CD14-positive monocyte (primary cell): ENCODE results near the gene THRB. TPM values are rescaled to one million over a fixed set of nuclear protein-coding genes. Genes with fewer than 3 reads are reported as not detected.

ENCODE experiments used
- DNase-seq, 3 donors: peaks; one replicate each; pipeline ENCODE4 v3.0.0-alpha.2; 2011 to 2022
- H2AFZ ChIP-seq: 2 replicates; pipeline ENCODE4 v1.6.0; 2012; ENCODE audit warnings: mild to moderate bottlenecking, low read depth, low read length, inconsistent platforms; ENCODE audit not compliant: insufficient read depth, poor library complexity, severe bottlenecking
- H3K27ac ChIP-seq, 2 donors: 1 replicate in 1 of 2; 2 replicates in 1 of 2; pipeline ENCODE4 v1.5.1; 2012 to 2013; ENCODE audit warnings: low read length in 2 of 2, control low read depth in 1 of 2, inconsistent platforms in 1 of 2, low read depth in 1 of 2, mild to moderate bottlenecking in 1 of 2
- H3K27me3 ChIP-seq, 2 donors: one replicate each; pipeline versions ENCODE4 v1.6.0 to v1.6.1; 2011 to 2013; ENCODE audit warnings: low read length in 2 of 2; ENCODE audit not compliant: control insufficient read depth in 2 of 2, insufficient read depth in 2 of 2
- H3K36me3 ChIP-seq, 2 donors: replicated peaks in 1 of 2; 1 replicate in 1 of 2; 2 replicates in 1 of 2; pipeline versions ENCODE4 v1.5.1 to v1.6.1; 2012 to 2013; ENCODE audit warnings: low read length in 2 of 2, control low read depth in 1 of 2, inconsistent platforms in 1 of 2, mild to moderate bottlenecking in 1 of 2; ENCODE audit not compliant: insufficient read depth in 2 of 2, control insufficient read depth in 1 of 2
- H3K4me1 ChIP-seq, 2 donors: 1 replicate in 1 of 2; 2 replicates in 1 of 2; pipeline versions ENCODE4 v1.5.1 to v1.6.1; 2012 to 2013; ENCODE audit warnings: low read length in 2 of 2, control low read depth in 1 of 2, inconsistent platforms in 1 of 2, mild to moderate bottlenecking in 1 of 2, moderate library complexity in 1 of 2; ENCODE audit not compliant: insufficient read depth in 2 of 2, control insufficient read depth in 1 of 2
- H3K4me2 ChIP-seq: replicated peaks from 2 replicates; pipeline ENCODE3; 2012; ENCODE audit warnings: low read length, moderate library complexity, mild to moderate bottlenecking; ENCODE audit not compliant: poor library complexity, severe bottlenecking; ENCODE audit errors: extremely low read depth
- H3K4me3 ChIP-seq, 3 experiments: fragments of 200-600 bp in 1 of 3; sonication (generic) in 1 of 3; replicated peaks in 1 of 3; 1 replicate in 2 of 3; 2 replicates in 1 of 3; pipeline ENCODE4 v1.5.1; 2011 to 2013; ENCODE audit warnings: low read length in 3 of 3, mild to moderate bottlenecking in 3 of 3, control low read depth in 2 of 3, low read depth in 2 of 3, inconsistent platforms in 1 of 3, moderate library complexity in 1 of 3
- H3K79me2 ChIP-seq: 2 replicates; pipeline ENCODE4 v1.6.0; 2012; ENCODE audit warnings: mild to moderate bottlenecking, control low read depth, inconsistent platforms, low read length, moderate library complexity; ENCODE audit not compliant: insufficient read depth
- H3K9ac ChIP-seq: 2 replicates; pipeline ENCODE4 v1.6.0; 2017; ENCODE audit warnings: low read length, mild to moderate bottlenecking; ENCODE audit not compliant: insufficient read depth, poor library complexity, severe bottlenecking
- H3K9me3 ChIP-seq, 2 donors: replicated peaks in 1 of 2; 1 replicate in 1 of 2; 2 replicates in 1 of 2; pipeline versions ENCODE4 v1.5.1 to v1.6.1; 2012 to 2013; ENCODE audit warnings: low read length in 2 of 2, control low read depth in 1 of 2; ENCODE audit not compliant: control insufficient read depth in 1 of 2, insufficient read depth in 1 of 2
- H4K20me1 ChIP-seq: 2 replicates; pipeline ENCODE4 v1.6.0; 2012; ENCODE audit warnings: mild to moderate bottlenecking, low read length, control low read depth, moderate library complexity; ENCODE audit not compliant: insufficient read depth
- H3K27ac Mint-ChIP-seq, 7 donors: one replicate each; pipeline ENCODE4 v1.8.0; 2020; ENCODE audit warnings: mild to moderate bottlenecking in 7 of 7, mixed read lengths in 7 of 7, moderate library complexity in 6 of 7, inconsistent platforms in 2 of 7
- H3K27me3 Mint-ChIP-seq, 3 donors: one replicate each; pipeline ENCODE4 v1.8.0; 2021 to 2022; ENCODE audit warnings: low read depth in 3 of 3, mild to moderate bottlenecking in 3 of 3, mixed read lengths in 3 of 3, moderate library complexity in 3 of 3, inconsistent platforms in 1 of 3
- H3K36me3 Mint-ChIP-seq, 2 donors: one replicate each; pipeline ENCODE4 v1.8.0; 2020; ENCODE audit warnings: mixed read lengths in 2 of 2, inconsistent platforms in 1 of 2, mild to moderate bottlenecking in 1 of 2
- H3K4me1 Mint-ChIP-seq: one replicate; pipeline ENCODE4 v1.8.0; 2020; ENCODE audit warnings: mild to moderate bottlenecking, mixed read lengths
- H3K4me3 Mint-ChIP-seq, 2 donors: one replicate each; pipeline ENCODE4 v1.8.0; 2020; ENCODE audit warnings: mild to moderate bottlenecking in 2 of 2, mixed read lengths in 2 of 2, moderate library complexity in 1 of 2
- H3K9me3 Mint-ChIP-seq, 7 donors: one replicate each; pipeline ENCODE4 v1.8.0; 2020 to 2022; ENCODE audit warnings: mixed read lengths in 7 of 7, mild to moderate bottlenecking in 6 of 7, moderate library complexity in 6 of 7, inconsistent platforms in 2 of 7
- WGBS: methylation state at CpG from one replicate; pipeline ENCODE4 v1.1.5; 2013; ENCODE audit warnings: missing lambda C conversion rate; ENCODE audit not compliant: insufficient coverage; 5-methylcytosine and 5-hydroxymethylcytosine counted together
- intact Hi-C, 2 donors: fragments of 100-400 bp; cut with micrococcal nuclease; formaldehyde crosslinking; loops; one replicate each; pipeline versions ENCODE4 v1.15.0 to v1.15.1; 2023
- polyA plus RNA-seq, 3 donors: library from polyadenylated mRNA; depleted of rRNA in 1 of 3; unstranded in 2 of 3; stranded (reverse) in 1 of 3; fragments of 300-500 nt in 2 of 3; fragments of >200 nt in 1 of 3; fragmentation: Illumina TruSeq in 2 of 3; gene quantifications; 1 replicate in 2 of 3; 2 replicates in 1 of 3; pipeline ENCODE4 v1.2.3, GENCODE V29; 2012 to 2021
- TF ChIP-seq, protein P1 (sequence below): fragments of 200-600 bp; IDR thresholded peaks from one replicate; pipeline ENCODE4 v1.8.0; 2022; ENCODE audit warnings: antibody characterized with exemption, mild to moderate bottlenecking

THRB gene
- polyA plus RNA-seq, 3 donors = 0.05 TPM; not detected in 2

GRCh38 chr3:24240306-24240705 is 254.3 kb downstream of the THRB start:
- H3K4me2 ChIP-seq = no peak overlapping the region
- H3K4me1 ChIP-seq = no peaks in the 10 kb centered on the region
- Mint-ChIP-seq H3K36me3 (no peaks in the 10 kb centered on the region), H3K4me3 (no peak overlapping the region), H3K9me3 (no peaks in the 10 kb centered on the region), H3K4me1 (no peaks in the 10 kb centered on the region), H3K27me3 (peaks cover 0 to 2% (median under 1%) of the 10 kb centered on the region in 3 donors), H3K27ac (no peak overlapping the region)
- no peaks in the 10 kb centered on the region for H3K9me3 ChIP-seq
- H2AFZ ChIP-seq = no peak overlapping the region
- no peak overlapping the region for H3K9ac ChIP-seq
- WGBS = 86% methylated on average over 1 of the region's 6 CpGs
- no peaks in the 10 kb centered on the region for H3K79me2 ChIP-seq
- TF ChIP-seq, protein P1, sequence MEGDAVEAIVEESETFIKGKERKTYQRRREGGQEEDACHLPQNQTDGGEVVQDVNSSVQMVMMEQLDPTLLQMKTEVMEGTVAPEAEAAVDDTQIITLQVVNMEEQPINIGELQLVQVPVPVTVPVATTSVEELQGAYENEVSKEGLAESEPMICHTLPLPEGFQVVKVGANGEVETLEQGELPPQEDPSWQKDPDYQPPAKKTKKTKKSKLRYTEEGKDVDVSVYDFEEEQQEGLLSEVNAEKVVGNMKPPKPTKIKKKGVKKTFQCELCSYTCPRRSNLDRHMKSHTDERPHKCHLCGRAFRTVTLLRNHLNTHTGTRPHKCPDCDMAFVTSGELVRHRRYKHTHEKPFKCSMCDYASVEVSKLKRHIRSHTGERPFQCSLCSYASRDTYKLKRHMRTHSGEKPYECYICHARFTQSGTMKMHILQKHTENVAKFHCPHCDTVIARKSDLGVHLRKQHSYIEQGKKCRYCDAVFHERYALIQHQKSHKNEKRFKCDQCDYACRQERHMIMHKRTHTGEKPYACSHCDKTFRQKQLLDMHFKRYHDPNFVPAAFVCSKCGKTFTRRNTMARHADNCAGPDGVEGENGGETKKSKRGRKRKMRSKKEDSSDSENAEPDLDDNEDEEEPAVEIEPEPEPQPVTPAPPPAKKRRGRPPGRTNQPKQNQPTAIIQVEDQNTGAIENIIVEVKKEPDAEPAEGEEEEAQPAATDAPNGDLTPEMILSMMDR = no peak
- H3K27ac ChIP-seq = no peak overlapping the region
- no peak for DNase-seq
- intact Hi-C loops = no loop called here
- no peaks in the 10 kb centered on the region for H4K20me1 ChIP-seq
- H3K27me3 ChIP-seq = no peaks in the 10 kb centered on the region
- no peak overlapping the region for H3K4me3 ChIP-seq
- H3K36me3 ChIP-seq = no peaks in the 10 kb centered on the region

- DNase-seq = peak; percentile 33 to 50 (median 39)
- no peak overlapping the region for H3K4me3 ChIP-seq
- H3K27ac ChIP-seq = no peak overlapping the region
- H3K79me2 ChIP-seq = no peaks in the 10 kb centered on the region
- H3K4me2 ChIP-seq = no peak overlapping the region
- WGBS = no CpG with 5 or more reads among the region's 4 CpGs
- no peaks in the 10 kb centered on the region for H3K9me3 Mint-ChIP-seq
- H3K27me3 Mint-ChIP-seq = peaks cover 0 to 11% (median 3%) of the 10 kb centered on the region in 3 donors
- H3K4me1 ChIP-seq = no peaks in the 10 kb centered on the region
- no peaks in the 10 kb centered on the region for H3K4me1 Mint-ChIP-seq
- no peaks in the 10 kb centered on the region for H3K36me3 ChIP-seq
- H3K27me3 ChIP-seq = no peaks in the 10 kb centered on the region
- intact Hi-C loops = loop anchor here (5.0 kb wide), 2 partner anchors 241 to 351 kb away; no protein-coding TSS in a partner anchor
- H3K9me3 ChIP-seq = no peaks in the 10 kb centered on the region
- H3K9ac ChIP-seq = no peak overlapping the region
- no peaks in the 10 kb centered on the region for H4K20me1 ChIP-seq
- H3K4me3 Mint-ChIP-seq = no peak overlapping the region
- no peak overlapping the region for H3K27ac Mint-ChIP-seq
- TF ChIP-seq, protein P1 = peak; percentile 46
- no peaks in the 10 kb centered on the region for H3K36me3 Mint-ChIP-seq
- H2AFZ ChIP-seq = no peak overlapping the region
These were observed 256.5 kb downstream of the THRB start for GRCh38 chr3:24237971-24238706.
